PFSK-1 (cell line): Measurements from ENCODE around the gene PRLHR.

ENCODE experiments used
- FOXP2 ChIP-seq: optimal IDR thresholded peaks from 2 replicates; pipeline ENCODE3; 2011; ENCODE audit warnings: borderline replicate concordance, control low read depth, inconsistent platforms; ENCODE audit not compliant: insufficient read depth; ENCODE audit errors: extremely low read length, extremely low read depth
- POLR2AphosphoS5 ChIP-seq: IDR thresholded peaks from 2 replicates; pipeline ENCODE4 v1.6.1; 2012; ENCODE audit warnings: low read depth, mild to moderate bottlenecking, control low read depth, low read length, moderate library complexity
- SIN3A ChIP-seq: IDR thresholded peaks from 2 replicates; pipeline ENCODE4 v1.6.1; 2012; ENCODE audit warnings: mild to moderate bottlenecking, low read length, moderate library complexity, borderline replicate concordance; ENCODE audit not compliant: insufficient read depth
- TAF1 ChIP-seq: IDR thresholded peaks from 2 replicates; pipeline ENCODE4 v1.6.1; 2012; ENCODE audit warnings: low read length, control low read depth, borderline replicate concordance; ENCODE audit not compliant: insufficient read depth
- TF ChIP-seq, protein P1 (sequence below), 2 experiments: IDR thresholded peaks; 2 replicates each; pipeline versions ENCODE4 v1.6.1 to v1.8.0; 2011 to 2012; ENCODE audit warnings: low read depth in 2 of 2, low read length in 2 of 2, control low read depth in 1 of 2, inconsistent platforms in 1 of 2, mild to moderate bottlenecking in 1 of 2, moderate library complexity in 1 of 2; ENCODE audit not compliant: insufficient read depth in 1 of 2

PRLHR gene

DNA sequence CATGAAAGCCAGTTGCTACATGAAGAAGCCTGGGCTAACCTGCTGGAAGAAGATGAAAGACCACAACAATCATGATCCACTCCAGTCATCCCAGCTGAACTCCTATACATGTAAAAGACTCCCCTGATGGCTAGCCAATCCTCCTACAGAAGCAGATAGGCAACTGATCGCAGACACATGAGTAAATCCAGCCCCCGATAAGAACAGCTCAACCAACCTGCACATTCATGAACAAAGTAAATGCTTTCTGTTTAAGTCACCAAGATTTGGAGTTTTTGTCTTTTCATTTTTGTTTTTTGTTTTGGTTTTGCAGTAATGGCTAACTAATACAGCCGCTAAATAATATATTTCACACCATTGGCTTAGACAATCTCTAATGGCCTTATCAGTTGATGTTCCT lies 53.7 kb downstream of the PRLHR start:
- TF ChIP-seq TAF1 (no peak), FOXP2 (no peak), SIN3A (no peak), POLR2AphosphoS5 (no peak)
- TF ChIP-seq, protein P1, sequence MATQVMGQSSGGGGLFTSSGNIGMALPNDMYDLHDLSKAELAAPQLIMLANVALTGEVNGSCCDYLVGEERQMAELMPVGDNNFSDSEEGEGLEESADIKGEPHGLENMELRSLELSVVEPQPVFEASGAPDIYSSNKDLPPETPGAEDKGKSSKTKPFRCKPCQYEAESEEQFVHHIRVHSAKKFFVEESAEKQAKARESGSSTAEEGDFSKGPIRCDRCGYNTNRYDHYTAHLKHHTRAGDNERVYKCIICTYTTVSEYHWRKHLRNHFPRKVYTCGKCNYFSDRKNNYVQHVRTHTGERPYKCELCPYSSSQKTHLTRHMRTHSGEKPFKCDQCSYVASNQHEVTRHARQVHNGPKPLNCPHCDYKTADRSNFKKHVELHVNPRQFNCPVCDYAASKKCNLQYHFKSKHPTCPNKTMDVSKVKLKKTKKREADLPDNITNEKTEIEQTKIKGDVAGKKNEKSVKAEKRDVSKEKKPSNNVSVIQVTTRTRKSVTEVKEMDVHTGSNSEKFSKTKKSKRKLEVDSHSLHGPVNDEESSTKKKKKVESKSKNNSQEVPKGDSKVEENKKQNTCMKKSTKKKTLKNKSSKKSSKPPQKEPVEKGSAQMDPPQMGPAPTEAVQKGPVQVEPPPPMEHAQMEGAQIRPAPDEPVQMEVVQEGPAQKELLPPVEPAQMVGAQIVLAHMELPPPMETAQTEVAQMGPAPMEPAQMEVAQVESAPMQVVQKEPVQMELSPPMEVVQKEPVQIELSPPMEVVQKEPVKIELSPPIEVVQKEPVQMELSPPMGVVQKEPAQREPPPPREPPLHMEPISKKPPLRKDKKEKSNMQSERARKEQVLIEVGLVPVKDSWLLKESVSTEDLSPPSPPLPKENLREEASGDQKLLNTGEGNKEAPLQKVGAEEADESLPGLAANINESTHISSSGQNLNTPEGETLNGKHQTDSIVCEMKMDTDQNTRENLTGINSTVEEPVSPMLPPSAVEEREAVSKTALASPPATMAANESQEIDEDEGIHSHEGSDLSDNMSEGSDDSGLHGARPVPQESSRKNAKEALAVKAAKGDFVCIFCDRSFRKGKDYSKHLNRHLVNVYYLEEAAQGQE (IDR thresholded peaks at IDR 0.05; ENCODE audit: insufficient read depth in 1 of 2, low read depth in 2 of 2, low read length in 2 of 2) = no peak
